ENCODE measurements around the gene ABCA7. TPM values are rescaled to one million over a fixed set of nuclear protein-coding genes. Genes with fewer than 3 reads are reported as not detected.

The ABCA7 gene
- total and polyA plus RNA-seq, 2 experiments from 2014 or later = 17.8 to 26.8 TPM

GRCh38 chr19:1089891-1090290 lies 50.0 kb downstream of the ABCA7 start:
- Histone ChIP-seq H3K9me3 (ENCODE audit: low read depth) (no peaks in the 10 kb centered on the region), H4K20me1 (ENCODE audit: insufficient read depth, poor library complexity, severe bottlenecking) (peaks cover 12% of the 10 kb centered on the region), H3K9me2 (replicated peaks; ENCODE audit: insufficient read depth) (no peaks in the 10 kb centered on the region), H3K27me3 (no peaks in the 10 kb centered on the region), H3K4me2 (no peak overlapping the region), H3K4me1 (ENCODE audit: insufficient read depth) (peaks cover 9% of the 10 kb centered on the region), H3K27ac (no peak overlapping the region), H3K36me3 (replicated peaks; ENCODE audit: insufficient read depth, low read depth) (no peaks in the 10 kb centered on the region), H3K79me2 (peaks cover 32% of the 10 kb centered on the region), H2AFZ (no peak overlapping the region), H3K4me3 (no peak overlapping the region)
- no peak for DNase-seq (ENCODE audit: low spot score)
- TF ChIP-seq EZH2phosphoT487 (IDR thresholded peaks at IDR 0.05; ENCODE audit: low read depth, severe bottlenecking, unreplicated experiment) = no peak
- TF ChIP-seq CTCF (IDR thresholded peaks at IDR 0.05; ENCODE audit: poor library complexity) = no peak
- TF ChIP-seq EZH2 (IDR thresholded peaks at IDR 0.05; ENCODE audit: borderline replicate concordance) = no peak
- WGBS (ENCODE audit: low lambda C conversion rate, missing lambda C conversion rate) = 97% methylated on average over 12 of the region's 22 CpGs

- Histone ChIP-seq H3K4me1 (ENCODE audit: insufficient read depth) (peaks cover 9% of the 10 kb centered on the region), H3K4me3 (no peak overlapping the region), H3K9me2 (replicated peaks; ENCODE audit: insufficient read depth) (no peaks in the 10 kb centered on the region), H3K27me3 (no peaks in the 10 kb centered on the region), H3K9me3 (ENCODE audit: low read depth) (no peaks in the 10 kb centered on the region), H4K20me1 (ENCODE audit: insufficient read depth, poor library complexity, severe bottlenecking) (peaks cover 12% of the 10 kb centered on the region), H3K4me2 (no peak overlapping the region), H3K27ac (no peak overlapping the region), H2AFZ (no peak overlapping the region), H3K79me2 (peaks cover 34% of the 10 kb centered on the region), H3K36me3 (replicated peaks; ENCODE audit: insufficient read depth, low read depth) (no peaks in the 10 kb centered on the region)
- TF ChIP-seq CTCF (IDR thresholded peaks at IDR 0.05; ENCODE audit: poor library complexity) = no peak
- TF ChIP-seq EZH2phosphoT487 (IDR thresholded peaks at IDR 0.05; ENCODE audit: low read depth, severe bottlenecking, unreplicated experiment) = no peak
- no peak for TF ChIP-seq EZH2 (IDR thresholded peaks at IDR 0.05; ENCODE audit: borderline replicate concordance)
- WGBS (ENCODE audit: low lambda C conversion rate, missing lambda C conversion rate) = 97% methylated on average over 32 of the region's 38 CpGs
- DNase-seq (ENCODE audit: low spot score) = no peak
Measured at GRCh38 chr19:1090731-1091543, 51.0 kb downstream of the ABCA7 start.

GRCh38 chr19:1091544-1092175 lies 51.8 kb downstream of the ABCA7 start:
- peaks cover 9% of the 10 kb centered on the region for H3K4me1 ChIP-seq (ENCODE audit: insufficient read depth)
- no peak for TF ChIP-seq EZH2 (IDR thresholded peaks at IDR 0.05; ENCODE audit: borderline replicate concordance)
- TF ChIP-seq CTCF (IDR thresholded peaks at IDR 0.05; ENCODE audit: poor library complexity) = no peak
- no peak for TF ChIP-seq EZH2phosphoT487 (IDR thresholded peaks at IDR 0.05; ENCODE audit: low read depth, severe bottlenecking, unreplicated experiment)
- H3K9me2 ChIP-seq (replicated peaks; ENCODE audit: insufficient read depth) = no peaks in the 10 kb centered on the region
- no peaks in the 10 kb centered on the region for H3K9me3 ChIP-seq (ENCODE audit: low read depth)
- H3K36me3 ChIP-seq (replicated peaks; ENCODE audit: insufficient read depth, low read depth) = no peaks in the 10 kb centered on the region
- no peak overlapping the region for H2AFZ ChIP-seq
- H3K79me2 ChIP-seq = peaks cover 34% of the 10 kb centered on the region
- no peak overlapping the region for H3K4me3 ChIP-seq
- 97% methylated on average over 20 of the region's 27 CpGs for WGBS (ENCODE audit: low lambda C conversion rate, missing lambda C conversion rate)
- peaks cover 12% of the 10 kb centered on the region for H4K20me1 ChIP-seq (ENCODE audit: insufficient read depth, poor library complexity, severe bottlenecking)
- no peaks in the 10 kb centered on the region for H3K27me3 ChIP-seq
- no peak overlapping the region for H3K27ac ChIP-seq
- DNase-seq (ENCODE audit: low spot score) = no peak
- no peak overlapping the region for H3K4me2 ChIP-seq

Measured in hepatocyte (in vitro differentiated cells).